Ascending aorta (tissue), 2 donors: ENCODE measurements around the gene CD244. TPM values are rescaled to one million over a fixed set of nuclear protein-coding genes. Genes with fewer than 3 reads are reported as not detected.

ENCODE experiments used
- DNase-seq, 2 donors: peaks; one replicate each; pipeline ENCODE4 v3.0.0-alpha.2; 2019; ENCODE audit warnings: low spot score in 2 of 2
- H3K27ac ChIP-seq, 2 donors: fragments of 200-600 bp; sonication (generic); one replicate each; pipeline ENCODE4 v1.5.1; 2016 to 2017; ENCODE audit warnings: mild to moderate bottlenecking in 1 of 2
- H3K27me3 ChIP-seq: fragments of 200-600 bp; sonication (generic); one replicate; pipeline ENCODE4 v1.5.1; 2017
- H3K36me3 ChIP-seq, 2 donors: fragments of 200-600 bp; sonication (generic); one replicate each; pipeline ENCODE4 v1.5.1; 2016
- H3K4me1 ChIP-seq, 2 donors: fragments of 200-600 bp; sonication (generic); one replicate each; pipeline ENCODE4 v1.5.1; 2016 to 2017; ENCODE audit warnings: mild to moderate bottlenecking in 1 of 2
- H3K4me3 ChIP-seq, 2 donors: fragments of 200-600 bp; sonication (generic); one replicate each; pipeline ENCODE4 v1.5.1; 2016 to 2017; ENCODE audit warnings: mild to moderate bottlenecking in 1 of 2
- H3K9me3 ChIP-seq, 2 donors: fragments of 200-600 bp; sonication (generic); one replicate each; pipeline ENCODE4 v1.5.1; 2016
- intact Hi-C: fragments of 100-400 bp; cut with DNase I; formaldehyde crosslinking; loops from one replicate; pipeline ENCODE4 v1.15.1; 2023
- total RNA-seq: library from RNA; depleted of rRNA; stranded (reverse); fragments of >200 nt; gene quantifications from one replicate; pipeline ENCODE4 v1.1.0, GENCODE V29; 2016
- TF ChIP-seq, protein P1 (sequence below), 3 experiments: fragments of 200-600 bp in 2 of 3; fragments of 450-650 bp in 1 of 3; sonication (generic) in 2 of 3; IDR thresholded peaks; one replicate each; pipeline ENCODE4 v1.5.1; 2016 to 2019; ENCODE audit warnings: antibody characterized with exemption in 3 of 3, mild to moderate bottlenecking in 1 of 3, moderate library complexity in 1 of 3

The CD244 gene
- total RNA-seq, 1 donor from 2014 or later = not detected

GRCh38 chr1:160864173-160864572 lies 1.5 kb upstream of the CD244 start:
- DNase-seq = no peak
- Histone ChIP-seq H3K27ac (no peak overlapping the region), H3K4me3 (no peak overlapping the region), H3K36me3 (no peaks in the 10 kb centered on the region), H3K9me3 (no peaks in the 10 kb centered on the region), H3K4me1 (no peaks in the 10 kb centered on the region), H3K27me3 (no peaks in the 10 kb centered on the region)
- intact Hi-C loops = no loop called here
- TF ChIP-seq, protein P1, sequence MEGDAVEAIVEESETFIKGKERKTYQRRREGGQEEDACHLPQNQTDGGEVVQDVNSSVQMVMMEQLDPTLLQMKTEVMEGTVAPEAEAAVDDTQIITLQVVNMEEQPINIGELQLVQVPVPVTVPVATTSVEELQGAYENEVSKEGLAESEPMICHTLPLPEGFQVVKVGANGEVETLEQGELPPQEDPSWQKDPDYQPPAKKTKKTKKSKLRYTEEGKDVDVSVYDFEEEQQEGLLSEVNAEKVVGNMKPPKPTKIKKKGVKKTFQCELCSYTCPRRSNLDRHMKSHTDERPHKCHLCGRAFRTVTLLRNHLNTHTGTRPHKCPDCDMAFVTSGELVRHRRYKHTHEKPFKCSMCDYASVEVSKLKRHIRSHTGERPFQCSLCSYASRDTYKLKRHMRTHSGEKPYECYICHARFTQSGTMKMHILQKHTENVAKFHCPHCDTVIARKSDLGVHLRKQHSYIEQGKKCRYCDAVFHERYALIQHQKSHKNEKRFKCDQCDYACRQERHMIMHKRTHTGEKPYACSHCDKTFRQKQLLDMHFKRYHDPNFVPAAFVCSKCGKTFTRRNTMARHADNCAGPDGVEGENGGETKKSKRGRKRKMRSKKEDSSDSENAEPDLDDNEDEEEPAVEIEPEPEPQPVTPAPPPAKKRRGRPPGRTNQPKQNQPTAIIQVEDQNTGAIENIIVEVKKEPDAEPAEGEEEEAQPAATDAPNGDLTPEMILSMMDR (IDR thresholded peaks at IDR 0.05) = no peak

GRCh38 chr1:160863774-160864131 lies 1.1 kb upstream of the CD244 start:
- no peaks in the 10 kb centered on the region for H3K4me1 ChIP-seq
- TF ChIP-seq, protein P1 (IDR thresholded peaks at IDR 0.05) = no peak
- DNase-seq = no peak
- no peaks in the 10 kb centered on the region for H3K36me3 ChIP-seq
- no peaks in the 10 kb centered on the region for H3K9me3 ChIP-seq
- no peak overlapping the region for H3K27ac ChIP-seq
- H3K27me3 ChIP-seq = no peaks in the 10 kb centered on the region
- intact Hi-C loops = no loop called here
- H3K4me3 ChIP-seq = no peak overlapping the region

GRCh38 chr1:160863061-160863773 lies 530 bp upstream of the CD244 start:
- Histone ChIP-seq H3K4me1 (no peaks in the 10 kb centered on the region), H3K27me3 (no peaks in the 10 kb centered on the region), H3K4me3 (no peak overlapping the region), H3K9me3 (no peaks in the 10 kb centered on the region), H3K27ac (no peak overlapping the region), H3K36me3 (no peaks in the 10 kb centered on the region)
- intact Hi-C loops = no loop called here
- DNase-seq = no peak
- TF ChIP-seq, protein P1 (IDR thresholded peaks at IDR 0.05) = no peak

DNA sequence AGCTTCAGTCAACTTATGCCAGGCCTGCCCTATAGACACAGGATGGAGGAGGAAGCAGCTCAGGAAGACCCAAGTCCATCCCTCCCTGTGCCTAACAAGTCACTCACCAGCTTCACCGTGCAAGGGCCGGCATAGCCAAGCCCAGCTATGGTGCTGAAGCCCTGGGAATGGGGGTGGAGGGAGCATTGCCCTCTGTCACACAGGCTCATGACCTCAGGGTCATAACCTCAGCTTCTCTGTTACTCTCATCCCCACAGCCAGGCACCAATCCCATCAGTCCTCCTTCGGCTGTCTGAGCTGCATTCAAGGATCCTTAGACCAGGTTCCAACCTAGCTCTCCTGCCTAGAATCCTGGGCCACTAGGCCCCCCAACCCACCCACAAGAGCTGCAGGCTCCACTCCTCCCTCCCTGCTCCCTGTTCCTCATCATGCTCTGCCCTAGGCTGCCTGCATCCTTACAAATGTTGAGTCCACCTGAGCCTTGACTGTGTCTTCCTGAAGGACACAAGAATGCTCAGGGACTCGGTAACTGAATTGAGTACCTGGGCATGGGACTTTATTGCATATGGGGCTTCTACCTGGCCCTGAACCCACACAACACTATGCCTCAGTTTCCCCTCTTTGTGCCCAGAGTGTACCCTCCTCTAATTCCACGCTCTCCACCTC lies 1.7 kb downstream of the CD244 start:
- Histone ChIP-seq H3K4me3 (no peak overlapping the region), H3K4me1 (no peaks in the 10 kb centered on the region), H3K36me3 (no peaks in the 10 kb centered on the region), H3K9me3 (no peaks in the 10 kb centered on the region), H3K27ac (no peak overlapping the region), H3K27me3 (no peaks in the 10 kb centered on the region)
- intact Hi-C loops = no loop called here
- TF ChIP-seq, protein P1 (IDR thresholded peaks at IDR 0.05) = no peak
- no peak for DNase-seq

DNA sequence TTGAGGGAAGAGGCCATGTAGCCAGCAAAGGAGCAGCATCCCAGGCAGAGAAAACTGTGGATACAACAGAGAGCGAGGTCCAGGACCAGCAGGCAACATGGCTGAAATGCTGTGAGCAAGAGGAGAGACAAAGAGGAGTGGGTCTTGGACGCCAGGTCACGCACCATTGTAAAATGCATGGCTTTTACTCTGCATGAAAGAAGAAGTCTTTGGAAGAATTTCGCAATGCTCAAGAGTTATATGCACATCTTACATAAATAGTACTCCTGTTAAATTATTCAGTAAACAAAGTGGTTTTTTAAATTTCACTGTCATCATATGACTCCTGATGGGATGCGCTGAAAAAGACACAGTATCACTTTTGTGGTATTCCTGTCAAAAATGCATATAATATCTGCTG lies 3.5 kb downstream of the CD244 start:
- Histone ChIP-seq H3K27me3 (no peaks in the 10 kb centered on the region), H3K9me3 (no peaks in the 10 kb centered on the region), H3K36me3 (no peaks in the 10 kb centered on the region), H3K4me3 (no peak overlapping the region), H3K27ac (no peak overlapping the region), H3K4me1 (no peaks in the 10 kb centered on the region)
- intact Hi-C loops = no loop called here
- no peak for DNase-seq
- TF ChIP-seq, protein P1 (IDR thresholded peaks at IDR 0.05) = no peak
